Fibroblast of lung (primary cell): ENCODE measurements around the gene MAML2.

ENCODE experiments used
- CTCF ChIP-seq, 2 donors: IDR thresholded peaks in 1 of 2; conservative IDR thresholded peaks in 1 of 2; 1 replicate in 1 of 2; 2 replicates in 1 of 2; pipeline ENCODE4 v1.5.1; 2011 to 2012; ENCODE audit warnings: low read length in 2 of 2, control low read depth in 1 of 2, inconsistent platforms in 1 of 2, low read depth in 1 of 2, mild to moderate bottlenecking in 1 of 2
- EZH2 ChIP-seq: IDR thresholded peaks from 2 replicates; pipeline ENCODE4 v1.5.1; 2012; ENCODE audit warnings: low read length, control low read depth, mild to moderate bottlenecking; ENCODE audit errors: missing control alignments

GRCh38 chr11:96082002-96082899 lies 260.7 kb downstream of the MAML2 start:
- no peak for TF ChIP-seq CTCF (conservative IDR thresholded peaks at IDR 0.05 in 1 of 2, IDR thresholded peaks at IDR 0.05 in 1 of 2; ENCODE audit: low read depth in 1 of 2, low read length in 2 of 2)
- no peak for TF ChIP-seq EZH2
